HG03045 (cell line): ENCODE measurements around the gene INTS4.
"Not testable (repeated sequence)": the region's sequence is repeated elsewhere in the genome, so short reads cannot be mapped to it uniquely, and the experiment has no call there.

ENCODE experiments used
- ATAC-seq: cut with Tn5 transposase; IDR thresholded peaks from one replicate; pipeline ENCODE4 v1.9.1; 2021; ENCODE audit warnings: mild to moderate bottlenecking, moderate library complexity; ENCODE audit not compliant: unreplicated experiment

INTS4 gene

GRCh38 chr11:77966338-77966737, 28.1 kb downstream of the INTS4 start:
- no peak for ATAC-seq

- ATAC-seq: no peak
Measured at GRCh38 chr11:77959434-77959833, 35.0 kb downstream of the INTS4 start.

GRCh38 chr11:77958583-77959177, 35.8 kb downstream of the INTS4 start:
- not testable (repeated sequence) for ATAC-seq

GRCh38 chr11:77943296-77943695, 51.2 kb downstream of the INTS4 start:
- not testable (repeated sequence) for ATAC-seq

- not testable (repeated sequence) for ATAC-seq
Measured at GRCh38 chr11:77942465-77942864, 52.0 kb downstream of the INTS4 start.

- not testable (repeated sequence) for ATAC-seq
Measured at GRCh38 chr11:77933596-77933995, 60.9 kb downstream of the INTS4 start.

- ATAC-seq: not testable (repeated sequence)
Measured at GRCh38 chr11:77930334-77931208, 63.9 kb downstream of the INTS4 start.

- not testable (repeated sequence) for ATAC-seq
Measured at GRCh38 chr11:77917713-77918112, 76.8 kb downstream of the INTS4 start.

GRCh38 chr11:77914307-77914791, 80.1 kb downstream of the INTS4 start:
- not testable (repeated sequence) for ATAC-seq

GRCh38 chr11:77913608-77914306, 80.7 kb downstream of the INTS4 start:
- ATAC-seq: not testable (repeated sequence)

GRCh38 chr11:77910828-77911227, 83.6 kb downstream of the INTS4 start:
- ATAC-seq: not testable (repeated sequence)

GRCh38 chr11:77909277-77909676, 85.2 kb downstream of the INTS4 start:
- ATAC-seq: no peak

GRCh38 chr11:77908835-77909234, 85.6 kb downstream of the INTS4 start:
- ATAC-seq: no peak

GRCh38 chr11:77894949-77895348, 99.5 kb downstream of the INTS4 start:
- not testable (repeated sequence) for ATAC-seq

GRCh38 chr11:77891703-77892102, 102.8 kb downstream of the INTS4 start:
- not testable (repeated sequence) for ATAC-seq

GRCh38 chr11:77891256-77891655, 103.2 kb downstream of the INTS4 start:
- not testable (repeated sequence) for ATAC-seq

- ATAC-seq: not testable (repeated sequence)
Measured at GRCh38 chr11:77890619-77891056, 103.8 kb downstream of the INTS4 start.

GRCh38 chr11:77890100-77890614, 104.3 kb downstream of the INTS4 start:
- ATAC-seq: not testable (repeated sequence)

- not testable (repeated sequence) for ATAC-seq
Measured at GRCh38 chr11:77889045-77889444, 105.4 kb downstream of the INTS4 start.

- no peak for ATAC-seq
Measured at GRCh38 chr11:77886401-77886800, 108.1 kb downstream of the INTS4 start.

- ATAC-seq: no peak
Measured at GRCh38 chr11:77884829-77885190, 109.7 kb downstream of the INTS4 start.
